Subcutaneous adipose tissue (tissue), 4 donors: ENCODE measurements around the gene ACP5. TPM values are rescaled to one million over a fixed set of nuclear protein-coding genes. Genes with fewer than 3 reads are reported as not detected.

ENCODE experiments used
- CTCF ChIP-seq: fragments of 450-650 bp; IDR thresholded peaks from one replicate; pipeline ENCODE4 v1.5.1; 2016; ENCODE audit warnings: low read depth, mild to moderate bottlenecking, control low read depth, antibody characterized with exemption, moderate library complexity
- total RNA-seq, 4 donors: library from RNA; depleted of rRNA; stranded (reverse); fragments of >200 nt; gene quantifications; one replicate each; pipeline ENCODE4 v1.1.0, GENCODE V29; 2016

ACP5 gene
- total RNA-seq, 4 donors from 2014 or later: 38.2 to 474 (median 69.0) TPM

GRCh38 chr19:11570039-11570462 is 7.4 kb downstream of the ACP5 start:
- no peak for TF ChIP-seq CTCF

GRCh38 chr19:11566164-11566563 is 11.3 kb downstream of the ACP5 start:
- TF ChIP-seq CTCF: no peak

GRCh38 chr19:11563532-11563931 is 13.9 kb downstream of the ACP5 start:
- TF ChIP-seq CTCF: no peak

GRCh38 chr19:11560404-11561051 is 16.9 kb downstream of the ACP5 start:
- TF ChIP-seq CTCF: no peak

- no peak for TF ChIP-seq CTCF
Measured at GRCh38 chr19:11558881-11559828, 18.3 kb downstream of the ACP5 start, which contains the start of gene ELOF1. Gene ELOF1 (minus strand): TSS chr19:11559230. CDS start chr19:11554347, 4,883 bp downstream.

GRCh38 chr19:11556634-11557420 is 20.6 kb downstream of the ACP5 start:
- no peak for TF ChIP-seq CTCF
